ENCODE measurements around the gene ARL6IP5. TPM values are rescaled to one million over a fixed set of nuclear protein-coding genes. Genes with fewer than 3 reads are reported as not detected.
A peak's percentile ranks its signal among the peaks of the same experiment; 100 is the strongest.

ARL6IP5 gene
- total and polyA plus RNA-seq, 2 of the 13 experiments (the other 11 are each of a cell fraction or from before 2014, with no cell fraction given) = 23.7 to 29.6 TPM

DNA sequence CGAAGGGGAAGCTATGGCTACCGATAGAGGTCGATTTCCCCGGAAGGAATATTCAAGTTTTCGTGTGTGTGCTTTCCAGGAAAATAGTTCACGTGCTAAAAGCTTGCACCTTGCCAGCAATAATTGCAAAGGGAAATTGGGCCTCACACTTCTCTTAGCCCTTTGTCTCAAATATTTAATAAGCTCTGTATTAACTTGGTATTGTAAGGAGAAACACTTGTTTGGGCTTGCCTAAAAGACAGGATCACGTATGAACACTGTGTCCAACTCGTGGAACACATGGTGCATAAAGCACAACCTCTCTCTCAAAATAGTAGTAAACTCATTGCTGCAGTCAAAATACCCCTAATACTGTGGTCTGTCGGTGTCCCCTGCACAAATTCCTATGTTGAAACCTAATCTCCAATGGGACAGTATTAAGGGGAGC is 32.3 kb upstream of the ARL6IP5 start (continued):
- TF ChIP-seq PTBP1 (IDR thresholded peaks at IDR 0.05; ENCODE audit: low read depth, low read length, poor library complexity, severe bottlenecking) (no peak), ZNF782 (CRISPR knock-in tag; IDR thresholded peaks at IDR 0.05; ENCODE audit: borderline replicate concordance) (0 out of 2 replicates have a peak, but pooled peaks have one; percentile 14), NAIF1 (CRISPR knock-in tag; IDR thresholded peaks at IDR 0.05; ENCODE audit: borderline replicate concordance) (no peak), ZNF335 (CRISPR knock-in tag; IDR thresholded peaks at IDR 0.05) (0 out of 2 replicates have a peak, but pooled peaks have one; percentile 1), RORA (CRISPR knock-in tag; IDR thresholded peaks at IDR 0.05) (no peak), SRSF9 (IDR thresholded peaks at IDR 0.05; ENCODE audit: borderline replicate concordance, insufficient read depth, low read depth, low read length, poor library complexity, severe bottlenecking) (no peak), GTF3A (CRISPR knock-in tag; conservative IDR thresholded peaks at IDR 0.05) (0 out of 2 replicates have a peak, but pooled peaks have one; percentile 66), ZNF329 (CRISPR knock-in tag; IDR thresholded peaks at IDR 0.05; ENCODE audit: low read depth) (no peak), KLF12 (CRISPR knock-in tag; IDR thresholded peaks at IDR 0.05; ENCODE audit: borderline replicate concordance) (no peak), ZSCAN29 (CRISPR knock-in tag; conservative IDR thresholded peaks at IDR 0.05) (0 out of 2 replicates have a peak, but pooled peaks have one; percentile 31), SMAD1 (CRISPR knock-in tag; IDR thresholded peaks at IDR 0.05; ENCODE audit: borderline replicate concordance, low read depth) (no peak), HNF4G (IDR thresholded peaks at IDR 0.05; ENCODE audit: borderline replicate concordance, low read depth, low read length) (no peak), HNF4G (CRISPR knock-in tag; IDR thresholded peaks at IDR 0.05; ENCODE audit: borderline replicate concordance, low read depth) (no peak), POGZ (CRISPR knock-in tag; IDR thresholded peaks at IDR 0.05) (no peak), MED1 (CRISPR knock-in tag; IDR thresholded peaks at IDR 0.05) (no peak; the same call in 1 of the 2 replicates), ZNF383 (CRISPR knock-in tag; IDR thresholded peaks at IDR 0.05; ENCODE audit: borderline replicate concordance) (0 out of 2 replicates have a peak, but pooled peaks have one; percentile 40), PHF5A (CRISPR knock-in tag; IDR thresholded peaks at IDR 0.05; ENCODE audit: low read depth, unreplicated experiment) (no peak), ZNF160 (CRISPR knock-in tag; IDR thresholded peaks at IDR 0.05) (no peak), HIVEP1 (CRISPR knock-in tag; IDR thresholded peaks at IDR 0.05) (no peak), ZNF629 (CRISPR knock-in tag; conservative IDR thresholded peaks at IDR 0.05) (no peak), ZBTB8A (CRISPR knock-in tag; IDR thresholded peaks at IDR 0.05; ENCODE audit: borderline replicate concordance, low read depth) (no peak), NFKBIZ (CRISPR knock-in tag; IDR thresholded peaks at IDR 0.05) (0 out of 2 replicates have a peak, but pooled peaks have one; percentile 40), ZNF331 (CRISPR knock-in tag; IDR thresholded peaks at IDR 0.05) (0 out of 2 replicates have a peak, but pooled peaks have one; percentile 7)
- TF ChIP-seq, protein P1, sequence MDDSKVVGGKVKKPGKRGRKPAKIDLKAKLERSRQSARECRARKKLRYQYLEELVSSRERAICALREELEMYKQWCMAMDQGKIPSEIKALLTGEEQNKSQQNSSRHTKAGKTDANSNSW (CRISPR knock-in tag; IDR thresholded peaks at IDR 0.05; ENCODE audit: borderline replicate concordance) = no peak
- TF ChIP-seq, protein P2, sequence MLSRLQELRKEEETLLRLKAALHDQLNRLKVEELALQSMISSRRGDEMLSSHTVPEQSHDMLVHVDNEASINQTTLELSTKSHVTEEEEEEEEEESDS (CRISPR knock-in tag; IDR thresholded peaks at IDR 0.05; ENCODE audit: borderline replicate concordance) = 0 out of 2 replicates have a peak, but pooled peaks have one; percentile 23
- TF ChIP-seq, protein P3, sequence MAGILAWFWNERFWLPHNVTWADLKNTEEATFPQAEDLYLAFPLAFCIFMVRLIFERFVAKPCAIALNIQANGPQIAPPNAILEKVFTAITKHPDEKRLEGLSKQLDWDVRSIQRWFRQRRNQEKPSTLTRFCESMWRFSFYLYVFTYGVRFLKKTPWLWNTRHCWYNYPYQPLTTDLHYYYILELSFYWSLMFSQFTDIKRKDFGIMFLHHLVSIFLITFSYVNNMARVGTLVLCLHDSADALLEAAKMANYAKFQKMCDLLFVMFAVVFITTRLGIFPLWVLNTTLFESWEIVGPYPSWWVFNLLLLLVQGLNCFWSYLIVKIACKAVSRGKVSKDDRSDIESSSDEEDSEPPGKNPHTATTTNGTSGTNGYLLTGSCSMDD (CRISPR knock-in tag; IDR thresholded peaks at IDR 0.05) = no peak
- TF ChIP-seq, protein P4, sequence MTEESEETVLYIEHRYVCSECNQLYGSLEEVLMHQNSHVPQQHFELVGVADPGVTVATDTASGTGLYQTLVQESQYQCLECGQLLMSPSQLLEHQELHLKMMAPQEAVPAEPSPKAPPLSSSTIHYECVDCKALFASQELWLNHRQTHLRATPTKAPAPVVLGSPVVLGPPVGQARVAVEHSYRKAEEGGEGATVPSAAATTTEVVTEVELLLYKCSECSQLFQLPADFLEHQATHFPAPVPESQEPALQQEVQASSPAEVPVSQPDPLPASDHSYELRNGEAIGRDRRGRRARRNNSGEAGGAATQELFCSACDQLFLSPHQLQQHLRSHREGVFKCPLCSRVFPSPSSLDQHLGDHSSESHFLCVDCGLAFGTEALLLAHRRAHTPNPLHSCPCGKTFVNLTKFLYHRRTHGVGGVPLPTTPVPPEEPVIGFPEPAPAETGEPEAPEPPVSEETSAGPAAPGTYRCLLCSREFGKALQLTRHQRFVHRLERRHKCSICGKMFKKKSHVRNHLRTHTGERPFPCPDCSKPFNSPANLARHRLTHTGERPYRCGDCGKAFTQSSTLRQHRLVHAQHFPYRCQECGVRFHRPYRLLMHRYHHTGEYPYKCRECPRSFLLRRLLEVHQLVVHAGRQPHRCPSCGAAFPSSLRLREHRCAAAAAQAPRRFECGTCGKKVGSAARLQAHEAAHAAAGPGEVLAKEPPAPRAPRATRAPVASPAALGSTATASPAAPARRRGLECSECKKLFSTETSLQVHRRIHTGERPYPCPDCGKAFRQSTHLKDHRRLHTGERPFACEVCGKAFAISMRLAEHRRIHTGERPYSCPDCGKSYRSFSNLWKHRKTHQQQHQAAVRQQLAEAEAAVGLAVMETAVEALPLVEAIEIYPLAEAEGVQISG (CRISPR knock-in tag; IDR thresholded peaks at IDR 0.05) = no peak

Data from HepG2 (cell line).